Measurements from ENCODE around the gene NT5DC4. TPM values are rescaled to one million over a fixed set of nuclear protein-coding genes. Genes with fewer than 3 reads are reported as not detected.

Gene NT5DC4
- total RNA-seq, 4 donors from 2014 or later: 0.27 TPM; not detected in 3

DNA sequence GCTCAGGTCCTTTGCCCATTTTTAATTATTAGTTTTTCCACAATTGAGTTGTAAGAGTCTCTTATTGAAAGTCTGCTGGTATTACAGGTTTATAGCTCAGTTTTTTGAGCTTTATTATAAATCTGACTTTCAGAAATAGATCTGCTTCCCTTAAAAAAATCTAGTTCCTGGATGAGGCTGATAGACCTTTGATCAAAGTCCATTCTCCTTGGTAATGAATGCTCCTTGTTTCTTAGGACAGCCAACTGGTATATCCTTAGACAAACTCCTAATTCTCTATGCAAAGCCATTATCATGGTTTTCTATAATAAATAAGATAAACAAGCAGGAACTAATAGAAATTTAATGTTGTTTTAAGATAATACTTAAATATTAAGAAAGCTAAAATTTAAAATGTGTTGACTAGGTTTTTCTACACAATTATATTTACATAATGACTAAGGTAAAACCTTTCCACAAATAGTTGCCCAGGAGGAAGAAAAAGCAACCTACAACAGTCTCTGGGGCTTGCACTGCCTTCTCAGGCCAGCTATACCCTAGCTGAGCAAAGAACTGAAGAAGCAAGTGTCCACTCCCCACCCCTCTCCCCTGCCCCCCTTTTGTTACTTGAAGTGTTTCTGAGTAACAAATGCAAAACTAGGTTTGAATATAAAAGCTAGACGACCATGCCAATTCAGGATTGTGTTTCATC, 16.9 kb downstream of the NT5DC4 start:
- TF ChIP-seq POLR2A (IDR thresholded peaks at IDR 0.05) (no peak), POLR2AphosphoS5 (IDR thresholded peaks at IDR 0.05) (no peak), EP300 (IDR thresholded peaks at IDR 0.05) (no peak)
- TF ChIP-seq, protein P1, sequence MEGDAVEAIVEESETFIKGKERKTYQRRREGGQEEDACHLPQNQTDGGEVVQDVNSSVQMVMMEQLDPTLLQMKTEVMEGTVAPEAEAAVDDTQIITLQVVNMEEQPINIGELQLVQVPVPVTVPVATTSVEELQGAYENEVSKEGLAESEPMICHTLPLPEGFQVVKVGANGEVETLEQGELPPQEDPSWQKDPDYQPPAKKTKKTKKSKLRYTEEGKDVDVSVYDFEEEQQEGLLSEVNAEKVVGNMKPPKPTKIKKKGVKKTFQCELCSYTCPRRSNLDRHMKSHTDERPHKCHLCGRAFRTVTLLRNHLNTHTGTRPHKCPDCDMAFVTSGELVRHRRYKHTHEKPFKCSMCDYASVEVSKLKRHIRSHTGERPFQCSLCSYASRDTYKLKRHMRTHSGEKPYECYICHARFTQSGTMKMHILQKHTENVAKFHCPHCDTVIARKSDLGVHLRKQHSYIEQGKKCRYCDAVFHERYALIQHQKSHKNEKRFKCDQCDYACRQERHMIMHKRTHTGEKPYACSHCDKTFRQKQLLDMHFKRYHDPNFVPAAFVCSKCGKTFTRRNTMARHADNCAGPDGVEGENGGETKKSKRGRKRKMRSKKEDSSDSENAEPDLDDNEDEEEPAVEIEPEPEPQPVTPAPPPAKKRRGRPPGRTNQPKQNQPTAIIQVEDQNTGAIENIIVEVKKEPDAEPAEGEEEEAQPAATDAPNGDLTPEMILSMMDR (IDR thresholded peaks at IDR 0.05): no peak
- H3K4me1 ChIP-seq: peaks cover 0 to 7% (median 0%) of the 10 kb centered on the region in 3 donors
- no peaks in the 10 kb centered on the region for H3K36me3 ChIP-seq
- 63 to 67% methylated on average over 1 of the region's 1 CpG for WGBS, 2 donors (ENCODE audit: low coverage in 1 of 2)
- H3K9me3 ChIP-seq: no peaks in the 10 kb centered on the region
- no peak for ATAC-seq
- H3K4me3 ChIP-seq: no peak overlapping the region
- H3K27ac ChIP-seq: no peak overlapping the region
- H3K27me3 ChIP-seq: no peaks in the 10 kb centered on the region

DNA sequence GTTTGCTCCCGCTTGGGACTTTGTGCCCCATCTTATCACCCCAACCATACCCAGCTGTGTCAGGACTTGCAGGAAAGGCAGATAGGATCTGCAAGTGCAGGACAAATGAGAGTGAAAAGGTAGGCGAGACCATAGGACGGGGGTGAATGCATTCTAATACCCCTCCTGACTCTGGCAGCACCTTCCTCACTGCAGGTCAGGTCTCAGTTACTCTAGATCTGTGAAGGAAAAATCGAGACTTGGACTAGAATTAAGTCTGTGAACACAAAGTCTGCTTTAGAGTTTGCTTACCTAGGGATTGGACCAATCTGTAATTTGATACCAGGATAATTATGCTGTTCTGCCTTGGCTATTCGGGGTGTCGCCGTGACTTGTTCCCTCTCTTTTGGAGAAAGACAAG, 19.7 kb downstream of the NT5DC4 start:
- no peak for ATAC-seq
- no peaks in the 10 kb centered on the region for H3K9me3 ChIP-seq
- H3K4me3 ChIP-seq: no peak overlapping the region
- no peaks in the 10 kb centered on the region for H3K36me3 ChIP-seq
- 94% methylated on average over 7 of the region's 7 CpGs; no CpG with 5 or more reads in 1 of the 2 donors for WGBS, 2 donors (ENCODE audit: low coverage in 1 of 2)
- H3K27ac ChIP-seq: no peak overlapping the region
- no peaks in the 10 kb centered on the region for H3K4me1 ChIP-seq
- no peaks in the 10 kb centered on the region for H3K27me3 ChIP-seq
- TF ChIP-seq EP300 (IDR thresholded peaks at IDR 0.05) (no peak), POLR2AphosphoS5 (IDR thresholded peaks at IDR 0.05) (no peak), POLR2A (IDR thresholded peaks at IDR 0.05) (no peak)
- TF ChIP-seq, protein P1 (IDR thresholded peaks at IDR 0.05): no peak

DNA sequence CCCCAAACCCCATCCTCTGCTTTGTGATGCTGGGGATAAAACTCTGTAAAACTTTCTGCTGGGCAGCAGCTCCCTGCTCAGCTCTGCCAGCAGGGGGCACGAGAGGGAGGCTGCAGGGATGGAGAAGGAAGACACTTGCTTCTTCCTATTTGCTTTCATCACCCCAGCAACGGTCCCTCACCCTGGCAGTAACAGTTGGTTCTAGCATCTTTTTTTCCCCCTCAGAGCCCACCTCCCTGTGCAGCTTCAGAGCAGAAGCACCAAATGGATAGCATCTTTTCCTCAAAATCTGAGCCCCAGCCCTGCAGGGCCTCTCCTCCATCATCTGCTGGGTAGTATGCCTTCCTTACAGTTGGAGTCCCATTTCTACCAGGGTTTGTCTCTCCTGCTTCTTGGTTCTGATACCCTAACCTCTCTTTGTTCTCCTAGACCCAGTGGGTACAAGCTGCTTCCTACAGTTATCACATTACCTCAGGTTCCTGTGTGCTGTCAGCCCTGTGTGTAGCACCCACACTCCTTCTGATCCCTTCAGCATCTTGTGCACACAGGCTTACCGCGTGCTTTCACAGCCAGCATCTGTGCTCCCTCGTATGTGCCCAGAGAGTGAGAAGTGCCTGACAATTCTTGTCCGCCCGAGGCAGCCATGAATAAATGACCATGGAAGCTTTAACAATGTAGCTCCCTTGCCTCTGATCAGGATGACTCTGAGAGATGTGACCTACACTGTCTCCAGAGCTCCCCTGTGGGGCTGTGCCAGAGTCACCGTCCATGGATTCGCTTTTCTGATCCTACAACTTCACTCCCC, 29.1 kb downstream of the NT5DC4 start:
- no peaks in the 10 kb centered on the region for H3K9me3 ChIP-seq
- no peak for TF ChIP-seq EP300 (IDR thresholded peaks at IDR 0.05)
- TF ChIP-seq, protein P1 (IDR thresholded peaks at IDR 0.05): peak; percentile 69 to 93 (median 85)
- no peak overlapping the region for H3K4me3 ChIP-seq
- no peaks in the 10 kb centered on the region for H3K27me3 ChIP-seq
- ATAC-seq: no peak
- no peak overlapping the region for H3K27ac ChIP-seq
- 0 to 47% methylated on average over 2 to 7 of the region's 9 CpGs for WGBS, 2 donors (ENCODE audit: low coverage in 1 of 2)
- no peaks in the 10 kb centered on the region for H3K36me3 ChIP-seq
- peaks cover 0 to 30% (median 0%) of the 10 kb centered on the region in 3 donors for H3K4me1 ChIP-seq

DNA sequence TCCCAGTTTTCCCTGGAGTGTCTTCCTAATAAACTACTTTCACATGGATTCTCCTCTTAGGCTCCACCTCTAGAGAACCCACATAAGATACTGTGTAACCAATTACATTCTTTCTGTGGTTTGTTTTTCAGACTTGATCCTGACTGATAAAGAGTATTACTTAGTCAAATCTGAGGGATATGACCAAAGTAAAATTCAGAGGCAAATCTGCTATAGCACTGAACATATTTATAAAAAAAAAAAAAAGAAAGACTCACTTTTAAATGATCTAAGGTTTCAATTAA, 29.7 kb downstream of the NT5DC4 start:
- no peak for ATAC-seq
- no peaks in the 10 kb centered on the region for H3K27me3 ChIP-seq
- H3K27ac ChIP-seq: no peak overlapping the region
- no peaks in the 10 kb centered on the region for H3K9me3 ChIP-seq
- H3K4me1 ChIP-seq: peaks cover 0 to 30% (median 0%) of the 10 kb centered on the region in 3 donors
- H3K4me3 ChIP-seq: no peak overlapping the region
- no peak for TF ChIP-seq POLR2AphosphoS5 (IDR thresholded peaks at IDR 0.05)
- H3K36me3 ChIP-seq: no peaks in the 10 kb centered on the region

DNA sequence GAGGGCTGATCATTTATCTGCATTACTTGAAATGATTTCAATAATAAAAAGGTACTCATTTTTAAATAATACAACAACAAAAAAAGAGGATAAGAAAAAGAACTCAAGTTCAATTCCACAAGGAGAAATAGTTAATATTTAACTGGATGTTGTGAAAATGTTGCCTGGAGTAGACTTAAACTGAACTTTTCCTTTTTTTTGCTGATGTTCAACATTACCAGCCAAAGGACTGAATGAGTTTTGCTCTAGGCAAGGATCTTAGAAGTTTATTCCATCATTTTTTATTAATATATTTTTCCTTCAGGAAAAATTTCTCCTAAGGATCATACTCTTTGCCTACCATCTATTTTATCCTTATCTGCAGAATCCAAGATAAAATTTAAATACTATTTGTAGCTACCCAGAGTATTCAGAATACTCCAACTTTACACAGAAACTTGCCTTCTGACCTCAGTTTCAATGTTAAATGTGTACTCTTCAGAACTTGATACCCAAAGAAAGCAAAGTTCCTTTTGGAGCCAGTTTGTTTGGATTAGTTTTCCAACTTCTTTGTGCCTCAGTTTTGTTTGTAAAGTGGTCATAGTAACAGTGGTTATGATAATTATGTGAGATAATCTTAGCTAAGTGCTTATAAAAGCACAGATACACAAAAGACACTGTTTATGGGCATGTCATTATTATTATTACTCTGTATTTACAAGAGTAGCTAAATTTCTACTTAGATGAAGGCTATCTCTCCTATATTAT, 30.8 kb downstream of the NT5DC4 start:
- no peaks in the 10 kb centered on the region for H3K9me3 ChIP-seq
- no peaks in the 10 kb centered on the region for H3K27me3 ChIP-seq
- no peak for TF ChIP-seq POLR2AphosphoS5 (IDR thresholded peaks at IDR 0.05)
- TF ChIP-seq, protein P1 (IDR thresholded peaks at IDR 0.05): no peak
- no peak for TF ChIP-seq POLR2A (IDR thresholded peaks at IDR 0.05)
- TF ChIP-seq EP300 (IDR thresholded peaks at IDR 0.05): no peak
- no peak overlapping the region for H3K4me3 ChIP-seq
- H3K4me1 ChIP-seq: peaks cover 0 to 39% (median 0%) of the 10 kb centered on the region in 3 donors
- peak overlapping the region in 1 of 4 donors; percentile 50 for H3K27ac ChIP-seq
- no peak for ATAC-seq
- H3K36me3 ChIP-seq: no peaks in the 10 kb centered on the region

Measured in gastroesophageal sphincter (tissue), 4 donors.